GM18499 (cell line): Measurements from ENCODE around the gene SPAG8.

Source experiments
- ATAC-seq: cut with Tn5 transposase; IDR thresholded peaks from one replicate; pipeline ENCODE4 v1.9.1; 2021; ENCODE audit warnings: moderate number of reproducible peaks; ENCODE audit not compliant: insufficient read depth, unreplicated experiment

The SPAG8 gene

GRCh38 chr9:35813434-35814105 is 1.5 kb upstream of the SPAG8 start:
- no peak for ATAC-seq

GRCh38 chr9:35811381-35812024 is 559 bp downstream of the SPAG8 start:
- no peak for ATAC-seq

- ATAC-seq = no peak
These were observed 1.9 kb downstream of the SPAG8 start for GRCh38 chr9:35810122-35810521.

GRCh38 chr9:35808433-35808832 is 3.6 kb downstream of the SPAG8 start:
- no peak for ATAC-seq

- no peak for ATAC-seq
These were observed 6.0 kb downstream of the SPAG8 start for GRCh38 chr9:35806101-35806500.

- no peak for ATAC-seq
These were observed 10.5 kb downstream of the SPAG8 start for GRCh38 chr9:35801328-35802128.

GRCh38 chr9:35800530-35800929 is 11.5 kb downstream of the SPAG8 start:
- ATAC-seq = no peak

- ATAC-seq = no peak
These were observed 13.2 kb downstream of the SPAG8 start for GRCh38 chr9:35798658-35799374.

- no peak for ATAC-seq
These were observed 14.6 kb downstream of the SPAG8 start for GRCh38 chr9:35797311-35798109.

GRCh38 chr9:35795695-35796094 is 16.4 kb downstream of the SPAG8 start:
- ATAC-seq = no peak

- ATAC-seq = no peak
These were observed 18.6 kb downstream of the SPAG8 start for GRCh38 chr9:35793461-35793860.

GRCh38 chr9:35792826-35793225 is 19.2 kb downstream of the SPAG8 start:
- ATAC-seq = no peak

GRCh38 chr9:35792024-35792813 is 19.8 kb downstream of the SPAG8 start:
- no peak for ATAC-seq

- no peak for ATAC-seq
These were observed 20.7 kb downstream of the SPAG8 start, which contains the start of gene NPR2 for GRCh38 chr9:35791297-35791921. NPR2 (plus strand) TSS chr9:35791591; CDS start chr9:35792409, 818 bp downstream.

GRCh38 chr9:35790385-35791296 is 21.4 kb downstream of the SPAG8 start:
- no peak for ATAC-seq

- no peak for ATAC-seq
These were observed 22.1 kb downstream of the SPAG8 start for GRCh38 chr9:35790025-35790384.

GRCh38 chr9:35789541-35789940 is 22.5 kb downstream of the SPAG8 start:
- ATAC-seq = no peak

GRCh38 chr9:35783418-35783817 is 28.6 kb downstream of the SPAG8 start:
- no peak for ATAC-seq
